DOHH2 (cell line): Measurements from ENCODE around the gene SCGB1D4.

Experiments
- EZH2phosphoT487 ChIP-seq: fragments of 200-600 bp; sonication (generic); IDR thresholded peaks from 2 replicates; pipeline ENCODE4 v1.6.1; 2017; ENCODE audit warnings: borderline replicate concordance, mild to moderate bottlenecking, antibody characterized with exemption, low read length, moderate library complexity, mixed read lengths
- TF ChIP-seq, protein P1 (sequence below): fragments of 200-600 bp; sonication (generic); IDR thresholded peaks from one replicate; pipeline ENCODE4 v1.5.1; 2014; ENCODE audit warnings: antibody characterized with exemption, mild to moderate bottlenecking, low read depth, low read length; ENCODE audit not compliant: poor library complexity, severe bottlenecking

DNA sequence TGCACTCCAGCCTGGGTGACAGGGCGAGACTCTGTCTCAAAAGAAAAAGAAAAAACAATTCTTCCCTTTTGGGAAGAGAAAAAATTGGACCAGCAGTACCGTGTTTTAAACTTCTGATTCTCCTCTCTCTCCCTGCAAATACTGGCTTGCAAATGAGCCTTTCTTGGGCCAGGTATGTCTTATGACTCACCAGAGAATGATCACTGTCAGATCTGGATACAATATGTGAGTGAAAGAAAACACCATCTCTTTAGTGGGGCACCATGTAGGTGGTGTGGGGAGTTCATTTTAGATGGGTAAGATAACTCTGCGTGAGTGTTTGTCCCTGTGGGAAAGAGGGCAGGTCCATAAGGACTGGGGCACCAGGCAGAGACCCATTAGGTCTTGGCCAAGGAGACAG is 31.3 kb downstream of the SCGB1D4 start:
- TF ChIP-seq, protein P1, sequence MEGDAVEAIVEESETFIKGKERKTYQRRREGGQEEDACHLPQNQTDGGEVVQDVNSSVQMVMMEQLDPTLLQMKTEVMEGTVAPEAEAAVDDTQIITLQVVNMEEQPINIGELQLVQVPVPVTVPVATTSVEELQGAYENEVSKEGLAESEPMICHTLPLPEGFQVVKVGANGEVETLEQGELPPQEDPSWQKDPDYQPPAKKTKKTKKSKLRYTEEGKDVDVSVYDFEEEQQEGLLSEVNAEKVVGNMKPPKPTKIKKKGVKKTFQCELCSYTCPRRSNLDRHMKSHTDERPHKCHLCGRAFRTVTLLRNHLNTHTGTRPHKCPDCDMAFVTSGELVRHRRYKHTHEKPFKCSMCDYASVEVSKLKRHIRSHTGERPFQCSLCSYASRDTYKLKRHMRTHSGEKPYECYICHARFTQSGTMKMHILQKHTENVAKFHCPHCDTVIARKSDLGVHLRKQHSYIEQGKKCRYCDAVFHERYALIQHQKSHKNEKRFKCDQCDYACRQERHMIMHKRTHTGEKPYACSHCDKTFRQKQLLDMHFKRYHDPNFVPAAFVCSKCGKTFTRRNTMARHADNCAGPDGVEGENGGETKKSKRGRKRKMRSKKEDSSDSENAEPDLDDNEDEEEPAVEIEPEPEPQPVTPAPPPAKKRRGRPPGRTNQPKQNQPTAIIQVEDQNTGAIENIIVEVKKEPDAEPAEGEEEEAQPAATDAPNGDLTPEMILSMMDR, result no peak
- no peak for TF ChIP-seq EZH2phosphoT487
